SK-N-SH (cell line): Measurements from ENCODE around the gene FCHO1. TPM values are rescaled to one million over a fixed set of nuclear protein-coding genes. Genes with fewer than 3 reads are reported as not detected.

ENCODE experiments used
- CTCF ChIA-PET: fragments of 300-600, 350-600 bp; formaldehyde crosslinking; extraction: SDS; loops from one replicate; lab custom pipeline; 2021; lab: Yijun Ruan, JAX
- POLR2A ChIA-PET: fragments of 350-600 bp; sonication (Branson Sonifier 250); formaldehyde crosslinking; extraction: SDS; loops from one replicate; lab custom pipeline; 2020; ENCODE audit warnings: antibody characterized with exemption, inconsistent platforms; lab: Yijun Ruan, JAX
- DNase-seq: peaks from one replicate; pipeline ENCODE4 v3.0.0; 2012
- H2AFZ ChIP-seq: fragments of 200-600 bp; sonication (generic); 2 replicates; pipeline ENCODE4 v1.8.1; 2016; ENCODE audit warnings: antibody characterized with exemption, mild to moderate bottlenecking, low read depth
- H3F3A ChIP-seq: fragments of 200-600 bp; sonication (generic); replicated peaks from 2 replicates; pipeline ENCODE3; 2016; ENCODE audit warnings: antibody characterized with exemption, mild to moderate bottlenecking; ENCODE audit not compliant: insufficient read depth
- H3K27ac ChIP-seq, 2 experiments: fragments of 200-500 bp in 1 of 2; fragments of 200-600 bp in 1 of 2; sonication (Bioruptor generic) in 1 of 2; sonication (generic), shearing (Covaris generic) in 1 of 2; 2 replicates each; pipeline versions ENCODE4 v1.5.1 to v1.6.1; 2014 to 2016; ENCODE audit warnings: low read depth in 2 of 2, inconsistent platforms in 1 of 2, low read length in 1 of 2, mild to moderate bottlenecking in 1 of 2, mixed read lengths in 1 of 2
- H3K27me3 ChIP-seq: fragments of 200-600 bp; sonication (generic), shearing (Covaris generic); 2 replicates; pipeline ENCODE4 v1.6.1; 2016; ENCODE audit warnings: mixed run types; ENCODE audit not compliant: insufficient read depth
- H3K36me3 ChIP-seq, 2 experiments: fragments of 200-500 bp in 1 of 2; fragments of 200-600 bp in 1 of 2; sonication (Bioruptor generic) in 1 of 2; sonication (generic) in 1 of 2; replicated peaks in 1 of 2; 2 replicates each; pipeline versions ENCODE3 to v1.5.1; 2014 to 2016; ENCODE audit warnings: low read length in 1 of 2, mild to moderate bottlenecking in 1 of 2; ENCODE audit not compliant: insufficient read depth in 2 of 2, control insufficient read depth in 1 of 2
- H3K4me1 ChIP-seq, 2 experiments: fragments of 200-500 bp in 1 of 2; fragments of 200-600 bp in 1 of 2; sonication (Bioruptor generic) in 1 of 2; sonication (generic), shearing (Covaris generic) in 1 of 2; 2 replicates each; pipeline versions ENCODE4 v1.5.1 to v1.6.1; 2014 to 2016; ENCODE audit warnings: low read depth in 1 of 2, low read length in 1 of 2, mixed run types in 1 of 2; ENCODE audit not compliant: insufficient read depth in 2 of 2, control insufficient read depth in 1 of 2
- H3K4me2 ChIP-seq: fragments of 200-600 bp; sonication (generic), shearing (Covaris generic); 2 replicates; pipeline ENCODE4 v1.6.1; 2017; ENCODE audit warnings: mixed run types
- H3K4me3 ChIP-seq, 2 experiments: fragments of 200-500 bp in 1 of 2; fragments of 200-600 bp in 1 of 2; sonication (Bioruptor generic) in 1 of 2; sonication (generic), shearing (Covaris generic) in 1 of 2; 2 replicates each; pipeline versions ENCODE4 v1.5.1 to v1.8.1; 2014 to 2016; ENCODE audit warnings: low read depth in 2 of 2, inconsistent platforms in 1 of 2, low read length in 1 of 2, mild to moderate bottlenecking in 1 of 2, mixed read lengths in 1 of 2, moderate library complexity in 1 of 2
- H3K79me2 ChIP-seq: fragments of 200-600 bp; sonication (generic); 2 replicates; pipeline ENCODE4 v1.8.1; 2017; ENCODE audit warnings: mild to moderate bottlenecking; ENCODE audit not compliant: insufficient read depth
- H3K9ac ChIP-seq: fragments of 200-600 bp; sonication (generic); 2 replicates; pipeline ENCODE4 v1.6.1; 2017; ENCODE audit warnings: mixed run types
- H3K9me2 ChIP-seq: fragments of 200-600 bp; sonication (generic); 2 replicates; pipeline ENCODE4 v1.6.1; 2017; ENCODE audit warnings: mixed run types
- H3K9me3 ChIP-seq: fragments of 200-600 bp; sonication (generic); 2 replicates; pipeline ENCODE4 v1.6.1; 2017; ENCODE audit warnings: mixed run types, mild to moderate bottlenecking, moderate library complexity
- H4K20me1 ChIP-seq: fragments of 200-600 bp; sonication (generic); 2 replicates; pipeline ENCODE4 v1.6.1; 2017; ENCODE audit warnings: mild to moderate bottlenecking, mixed run types; ENCODE audit not compliant: insufficient read depth
- CHD2 ChIP-seq: fragments of 150-350 bp; IDR thresholded peaks from 2 replicates; pipeline ENCODE4 v1.6.1; 2018; ENCODE audit warnings: low read length; ENCODE audit not compliant: partially characterized antibody
- ELF1 ChIP-seq: IDR thresholded peaks from 2 replicates; pipeline ENCODE4 v1.4.0; 2012
- FOXM1 ChIP-seq: IDR thresholded peaks from 2 replicates; pipeline ENCODE4 v1.4.0; 2012; ENCODE audit warnings: low read depth, mild to moderate bottlenecking
- GATA2 ChIP-seq: sonication (generic); formaldehyde crosslinking; IDR thresholded peaks from 2 replicates; pipeline ENCODE4 v1.5.0; 2020; ENCODE audit warnings: mild to moderate bottlenecking, missing genetic modification reagents
- JUND ChIP-seq: IDR thresholded peaks from 2 replicates; pipeline ENCODE4 v1.4.0; 2012
- RCOR1 ChIP-seq: fragments of 150-350 bp; IDR thresholded peaks from 2 replicates; pipeline ENCODE4 v1.6.1; 2017; ENCODE audit warnings: antibody characterized with exemption, low read length
- TAF1 ChIP-seq: IDR thresholded peaks from 2 replicates; pipeline ENCODE4 v1.6.1; 2012; ENCODE audit warnings: low read depth, mild to moderate bottlenecking, low read length, moderate library complexity, borderline replicate concordance
- TCF12 ChIP-seq: IDR thresholded peaks from 2 replicates; pipeline ENCODE4 v1.4.0; 2012
- YY1 ChIP-seq: IDR thresholded peaks from 2 replicates; pipeline ENCODE4 v1.4.0; 2012; ENCODE audit warnings: low read depth, mild to moderate bottlenecking
- WGBS: methylation state at CpG from one replicate; pipeline ENCODE4 v1.1.6; 2017; ENCODE audit warnings: low lambda C conversion rate; 5-methylcytosine and 5-hydroxymethylcytosine counted together
- polyA plus RNA-seq, 3 experiments: library from polyadenylated mRNA; depleted of rRNA; stranded (reverse); fragments of >200 nt; gene quantifications; 2 replicates each; pipeline ENCODE4 v1.2.3, GENCODE V29; 2012
- TF ChIP-seq, protein P1 (sequence below): IDR thresholded peaks from 2 replicates; pipeline ENCODE4; 2012
- TF ChIP-seq, protein P2 (sequence below): fragments of 150-350 bp; IDR thresholded peaks from 2 replicates; pipeline ENCODE4 v1.6.1; 2016; ENCODE audit warnings: mild to moderate bottlenecking, low read depth, low read length

The FCHO1 gene
- polyA plus RNA-seq, 1 of the 3 experiments (the other 2 are of a cell fraction): 0.71 TPM

DNA sequence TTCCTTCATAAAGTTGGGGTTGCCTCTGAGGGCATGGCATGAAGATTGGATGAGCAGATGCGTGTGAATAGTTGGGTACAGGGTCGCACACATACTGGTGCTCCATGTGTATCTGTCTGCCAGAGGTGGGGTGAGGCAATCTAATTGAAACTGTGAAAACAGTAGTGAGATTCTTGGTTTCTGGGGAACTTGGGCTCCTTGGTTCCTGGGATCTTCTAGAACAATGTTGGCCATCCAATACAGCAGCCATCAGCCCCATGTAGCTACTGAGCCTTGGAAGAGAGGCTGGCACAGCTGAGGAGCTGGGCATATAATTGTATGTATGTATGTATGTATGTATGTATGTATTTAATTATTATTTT lies 616 bp downstream of the FCHO1 start (continued):
- no peak for TF ChIP-seq CHD2

DNA sequence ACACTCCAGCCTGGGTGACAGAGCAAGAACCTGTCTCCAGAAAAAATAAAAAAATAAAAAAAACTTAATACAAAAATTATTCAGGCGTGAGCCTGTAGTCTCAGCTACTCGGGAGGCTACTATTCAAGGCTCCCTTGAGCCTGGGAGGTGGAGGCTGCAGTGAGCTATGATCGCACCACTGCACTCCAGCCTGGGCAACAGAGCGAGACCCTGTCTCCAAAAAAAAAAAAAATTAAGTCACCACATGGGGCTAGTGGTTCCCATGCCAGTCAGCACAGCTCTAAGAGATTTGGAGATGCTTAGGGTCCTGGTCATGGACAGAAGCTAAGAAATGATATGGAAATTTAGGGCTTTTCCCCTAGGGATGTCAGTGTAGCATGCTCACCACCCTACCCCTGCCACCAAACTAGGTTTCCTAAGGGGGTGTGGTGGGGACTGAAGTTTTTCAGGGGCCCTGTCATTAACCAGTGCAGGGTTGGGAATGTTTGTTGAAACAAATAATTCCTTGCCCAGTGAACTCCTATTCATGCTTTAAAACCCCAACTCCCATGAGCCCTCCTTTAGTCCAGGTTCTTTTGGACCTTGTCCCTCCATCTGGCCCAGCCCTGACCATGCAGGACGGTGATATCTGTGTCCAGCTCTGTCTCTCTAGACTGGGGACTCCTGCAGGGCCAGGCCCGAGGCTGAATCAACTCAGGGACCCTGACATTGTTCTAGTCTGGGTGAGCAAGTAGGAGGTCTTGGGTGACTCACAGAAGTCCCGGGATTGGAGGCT lies 1.8 kb downstream of the FCHO1 start:
- Histone ChIP-seq H2AFZ (no peak overlapping the region), H3K27ac (no peak overlapping the region), H3K4me2 (no peak overlapping the region), H3K27me3 (no peaks in the 10 kb centered on the region), H3K9me3 (no peaks in the 10 kb centered on the region), H3K79me2 (no peaks in the 10 kb centered on the region), H3K36me3 (no peaks in the 10 kb centered on the region), H3K9me2 (no peaks in the 10 kb centered on the region), H3K4me1 (peaks cover 9 to 19% of the 10 kb centered on the region in 2 experiments; a peak in 1 of 4 replicates), H3F3A (peaks cover 3% of the 10 kb centered on the region), H4K20me1 (no peaks in the 10 kb centered on the region), H3K4me3 (no peak overlapping the region), H3K9ac (no peak overlapping the region)
- WGBS: 80% methylated on average over 7 of the region's 7 CpGs
- DNase-seq: no peak
- TF ChIP-seq TAF1: no peak
- no peak for TF ChIP-seq ELF1
- TF ChIP-seq, protein P1, sequence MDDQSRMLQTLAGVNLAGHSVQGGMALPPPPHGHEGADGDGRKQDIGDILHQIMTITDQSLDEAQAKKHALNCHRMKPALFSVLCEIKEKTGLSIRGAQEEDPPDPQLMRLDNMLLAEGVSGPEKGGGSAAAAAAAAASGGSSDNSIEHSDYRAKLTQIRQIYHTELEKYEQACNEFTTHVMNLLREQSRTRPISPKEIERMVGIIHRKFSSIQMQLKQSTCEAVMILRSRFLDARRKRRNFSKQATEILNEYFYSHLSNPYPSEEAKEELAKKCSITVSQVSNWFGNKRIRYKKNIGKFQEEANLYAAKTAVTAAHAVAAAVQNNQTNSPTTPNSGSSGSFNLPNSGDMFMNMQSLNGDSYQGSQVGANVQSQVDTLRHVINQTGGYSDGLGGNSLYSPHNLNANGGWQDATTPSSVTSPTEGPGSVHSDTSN: no peak
- TF ChIP-seq, protein P2, sequence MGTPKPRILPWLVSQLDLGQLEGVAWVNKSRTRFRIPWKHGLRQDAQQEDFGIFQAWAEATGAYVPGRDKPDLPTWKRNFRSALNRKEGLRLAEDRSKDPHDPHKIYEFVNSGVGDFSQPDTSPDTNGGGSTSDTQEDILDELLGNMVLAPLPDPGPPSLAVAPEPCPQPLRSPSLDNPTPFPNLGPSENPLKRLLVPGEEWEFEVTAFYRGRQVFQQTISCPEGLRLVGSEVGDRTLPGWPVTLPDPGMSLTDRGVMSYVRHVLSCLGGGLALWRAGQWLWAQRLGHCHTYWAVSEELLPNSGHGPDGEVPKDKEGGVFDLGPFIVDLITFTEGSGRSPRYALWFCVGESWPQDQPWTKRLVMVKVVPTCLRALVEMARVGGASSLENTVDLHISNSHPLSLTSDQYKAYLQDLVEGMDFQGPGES: no peak
- no peak for TF ChIP-seq YY1
- no peak for TF ChIP-seq RCOR1
- TF ChIP-seq CHD2: no peak
- no peak for TF ChIP-seq GATA2
- ChIA-PET CTCF (interaction anchor here (0.6 kb wide), 1 partner anchor 802 kb away, joined by 3 read pairs; no protein-coding TSS in a partner anchor), POLR2A (interaction anchor here (0.5 kb wide), 1 partner anchor 9 kb away, joined by 4 read pairs; no protein-coding TSS in a partner anchor)

DNA sequence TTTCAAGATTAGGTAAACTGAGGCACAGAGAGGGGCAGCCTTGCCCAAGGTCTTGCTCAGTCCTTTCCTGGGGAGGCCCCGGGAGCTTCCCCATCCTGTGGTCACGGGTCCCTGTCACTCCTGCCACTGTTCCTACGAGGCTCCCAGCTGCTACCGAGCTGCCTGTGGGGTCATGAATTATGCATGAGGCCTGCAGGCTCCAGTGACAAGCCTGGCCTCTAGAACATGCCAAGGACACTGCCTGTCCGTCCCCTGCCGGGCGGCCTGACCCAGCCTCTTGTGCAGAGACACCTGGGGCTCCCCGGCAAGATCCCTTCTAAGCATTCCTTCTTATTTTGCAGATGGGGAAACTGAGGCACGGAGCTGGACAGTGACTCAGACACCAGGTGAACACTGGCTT lies 2.7 kb downstream of the FCHO1 start:
- POLR2A ChIA-PET: no interaction called here
- no peak overlapping the region for H3K9ac ChIP-seq
- CTCF ChIA-PET: interaction anchor here (0.9 to 1.1 kb wide), 2 partner anchors 21 to 106 kb away, joined by 3 to 5 read pairs; partner anchors contain the start of gene RPL18A

More for the DNA sequence above, 2.7 kb downstream of the FCHO1 start:
- no peaks in the 10 kb centered on the region for H3K9me2 ChIP-seq
- no peaks in the 10 kb centered on the region for H3K79me2 ChIP-seq
- no peak overlapping the region for H3K4me2 ChIP-seq
- no peaks in the 10 kb centered on the region for H3K27me3 ChIP-seq
- TF ChIP-seq, protein P2: no peak
- TF ChIP-seq FOXM1: no peak
- TF ChIP-seq RCOR1: no peak
- TF ChIP-seq, protein P1: no peak
- TF ChIP-seq JUND: no peak
- TF ChIP-seq TCF12: no peak
- TF ChIP-seq, all 33 proteins: peak for 0
- Histone ChIP-seq H3K36me3 (no peaks in the 10 kb centered on the region), H3K9me3 (no peaks in the 10 kb centered on the region), H2AFZ (no peak overlapping the region), H3K4me3 (no peak overlapping the region), H3K27ac (no peak overlapping the region), H3K4me1 (peaks cover 9 to 17% of the 10 kb centered on the region in 2 experiments; a peak in 1 of 4 replicates), H4K20me1 (no peaks in the 10 kb centered on the region), H3F3A (peaks cover 3% of the 10 kb centered on the region)
- DNase-seq: no peak
- WGBS: 73% methylated on average over 7 of the region's 9 CpGs
